ENCODE results near the gene TCFL5.

Gene TCFL5

DNA sequence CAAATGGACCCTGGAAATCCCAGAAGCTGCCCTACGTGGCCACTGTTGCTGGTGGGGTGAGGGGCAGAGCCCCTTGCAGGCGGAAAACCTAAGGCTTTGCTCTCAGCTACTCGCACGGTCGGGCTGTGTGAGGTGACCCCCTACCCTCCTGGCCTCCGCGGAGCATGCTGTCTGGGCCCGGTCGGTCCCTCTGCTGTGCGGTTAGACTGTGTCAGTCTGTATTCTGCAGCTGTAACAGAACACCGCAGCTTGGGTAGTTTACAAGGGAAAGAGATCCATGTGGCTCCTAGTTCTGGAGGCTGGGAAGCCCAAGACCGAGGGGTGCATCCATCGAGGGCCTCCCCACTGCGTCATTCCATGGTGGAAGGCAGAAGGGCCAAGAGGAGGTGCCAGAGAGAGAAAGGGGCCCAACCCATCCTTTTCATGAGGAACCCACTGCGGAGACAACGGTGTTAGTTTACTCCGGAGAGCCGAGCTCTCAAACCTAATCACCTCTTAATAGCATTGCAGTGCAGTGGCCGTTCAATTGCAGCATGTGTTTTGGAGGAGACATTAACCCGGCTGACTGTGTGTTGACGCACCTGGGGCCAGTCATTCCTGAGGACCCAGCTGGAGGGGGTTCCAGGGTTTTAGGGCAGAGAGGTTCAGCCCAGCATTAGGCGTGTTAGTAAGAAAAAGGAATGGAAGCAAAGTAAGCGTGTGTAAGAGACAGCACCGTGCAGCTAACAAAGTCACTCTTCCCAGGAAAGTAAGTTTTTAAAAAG is 26.5 kb downstream of the TCFL5 start:
- DNase-seq (ENCODE audit: low spot score), result no peak

DNA sequence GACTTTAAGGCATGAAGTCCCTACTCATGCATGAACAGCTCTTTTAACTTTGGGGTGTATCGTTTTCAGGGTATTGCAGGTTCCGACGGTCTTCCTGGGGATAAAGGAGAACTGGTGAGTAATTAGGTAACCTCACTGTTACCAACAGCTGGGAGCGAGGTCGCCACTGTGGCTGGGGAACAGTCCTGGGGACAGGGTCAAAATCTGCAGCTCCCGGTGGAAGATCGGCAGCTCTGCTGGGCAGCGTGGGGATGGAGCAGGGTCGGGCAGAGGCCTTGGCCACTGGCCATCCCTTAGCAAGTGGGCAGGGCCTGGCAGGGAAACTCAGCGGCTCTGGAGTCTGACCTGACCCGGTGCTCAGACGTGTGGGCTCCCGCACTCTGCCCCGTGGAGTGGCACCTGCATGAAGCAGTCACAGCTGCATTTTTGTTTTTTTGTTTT is 28.7 kb downstream of the TCFL5 start:
- DNase-seq (ENCODE audit: low spot score), result no peak

DNA sequence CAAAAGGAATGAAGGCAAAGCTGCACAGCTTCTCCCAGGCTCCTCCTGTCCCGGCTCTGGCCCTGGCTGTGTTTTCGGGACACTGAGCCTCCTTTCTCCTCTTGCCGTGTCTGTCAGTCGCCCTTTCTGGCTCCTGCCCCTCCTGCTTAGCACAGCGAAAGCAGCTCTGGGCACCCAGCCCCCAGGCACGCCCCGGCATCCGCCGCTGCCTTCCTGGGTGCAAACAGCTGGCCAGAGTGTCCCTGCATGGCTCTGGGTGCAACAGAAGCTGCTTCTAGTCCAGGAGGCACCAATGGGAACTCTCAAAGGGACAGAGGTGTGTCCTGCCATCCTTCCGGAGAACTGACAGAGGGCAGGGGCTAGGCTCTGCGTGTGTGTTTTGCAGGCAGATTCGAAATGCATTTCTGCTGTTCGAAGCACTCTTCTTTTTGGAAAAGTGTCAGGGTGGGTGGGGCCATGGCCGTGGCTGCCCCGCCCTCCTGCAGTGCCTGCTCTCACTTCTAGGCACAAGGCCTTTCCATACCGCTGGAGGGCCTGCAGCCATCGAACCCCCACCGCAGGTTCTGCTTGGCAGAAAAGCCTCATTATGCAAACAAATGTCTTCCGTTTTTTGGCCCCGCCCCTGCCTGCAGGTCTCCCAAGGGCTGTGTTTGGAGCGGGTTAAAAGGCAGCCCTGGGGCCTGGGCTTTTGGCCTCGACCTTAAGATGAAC is 29.3 kb downstream of the TCFL5 start:
- DNase-seq (ENCODE audit: low spot score), result no peak

DNA sequence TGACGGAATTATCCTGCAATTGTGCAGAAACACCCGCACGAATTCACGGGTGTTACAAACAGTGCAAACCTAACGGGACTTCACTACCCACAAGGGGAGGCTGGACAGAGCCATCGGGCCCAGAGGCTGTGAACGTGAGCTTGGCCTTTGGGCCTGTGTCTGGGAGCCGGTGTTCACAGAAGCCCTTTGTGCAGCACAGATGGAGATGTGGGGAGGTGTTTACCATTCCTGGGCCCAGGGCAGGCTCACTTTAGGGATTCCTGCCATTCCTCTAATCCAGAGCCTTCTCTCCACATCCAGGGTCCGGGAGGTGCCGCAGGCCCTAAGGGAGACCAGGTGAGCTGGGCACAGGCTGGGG is 29.8 kb downstream of the TCFL5 start:
- DNase-seq (ENCODE audit: low spot score), result no peak

DNA sequence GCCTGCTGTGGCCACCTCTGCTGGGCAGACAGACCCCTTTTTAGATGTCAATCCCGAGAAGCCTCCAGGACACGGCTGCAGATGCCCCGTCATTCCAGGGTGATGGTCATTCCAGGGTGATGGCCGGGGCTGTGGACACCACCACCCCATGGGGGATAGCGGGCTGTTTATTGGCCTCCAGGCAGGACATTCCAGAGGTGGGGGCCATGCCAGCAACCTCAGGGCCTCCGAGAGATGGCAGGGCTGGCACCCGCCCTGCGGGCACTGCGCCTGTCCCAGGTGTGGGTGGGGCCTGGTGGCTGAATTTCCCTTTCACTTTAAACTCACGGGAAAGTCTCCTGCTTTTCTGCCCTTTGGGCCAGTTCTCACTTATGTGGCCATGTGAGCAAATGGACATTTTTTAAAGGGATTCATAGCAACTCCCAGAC is 30.2 kb downstream of the TCFL5 start:
- DNase-seq (ENCODE audit: low spot score), result no peak

DNA sequence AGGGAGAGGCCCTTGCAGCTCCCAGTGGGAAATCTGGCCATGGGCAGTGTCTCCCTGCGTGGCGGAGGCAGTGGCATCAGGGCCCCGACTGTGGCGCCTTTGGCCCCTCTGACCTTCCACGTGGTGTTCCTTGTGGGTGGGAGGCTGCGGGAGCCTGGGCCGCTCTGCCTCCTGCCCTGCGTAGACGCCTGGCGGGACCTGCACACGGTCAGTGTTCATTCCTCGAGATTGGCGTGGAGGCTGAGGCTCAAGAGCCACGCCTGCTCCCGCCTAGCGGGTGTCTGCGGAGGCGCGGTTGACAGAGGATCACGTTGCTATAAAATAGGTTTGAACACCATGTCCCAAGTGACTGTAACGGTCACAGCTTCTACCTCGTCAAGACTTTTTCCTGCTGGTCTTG is 30.8 kb downstream of the TCFL5 start:
- no peak for DNase-seq (ENCODE audit: low spot score)

DNA sequence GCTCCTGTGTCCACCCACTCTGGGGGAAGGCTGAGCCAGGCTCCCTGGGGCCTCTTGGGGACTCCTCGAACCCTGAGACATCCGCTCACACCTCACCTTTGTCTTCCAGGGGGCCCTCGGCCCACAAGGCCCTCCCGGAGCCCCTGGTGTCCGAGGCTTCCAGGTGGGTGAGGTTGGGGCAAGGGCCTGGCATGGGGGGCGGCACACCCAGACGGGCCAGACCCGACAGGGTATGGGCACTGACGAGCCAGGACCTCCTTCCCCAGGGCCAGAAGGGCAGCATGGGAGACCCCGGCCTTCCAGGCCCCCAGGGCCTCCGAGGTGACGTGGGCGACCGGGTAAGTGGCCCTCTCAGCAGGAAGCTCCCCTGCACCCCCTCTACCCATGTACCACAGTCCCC is 31.4 kb downstream of the TCFL5 start:
- no peak for DNase-seq (ENCODE audit: low spot score)

DNA sequence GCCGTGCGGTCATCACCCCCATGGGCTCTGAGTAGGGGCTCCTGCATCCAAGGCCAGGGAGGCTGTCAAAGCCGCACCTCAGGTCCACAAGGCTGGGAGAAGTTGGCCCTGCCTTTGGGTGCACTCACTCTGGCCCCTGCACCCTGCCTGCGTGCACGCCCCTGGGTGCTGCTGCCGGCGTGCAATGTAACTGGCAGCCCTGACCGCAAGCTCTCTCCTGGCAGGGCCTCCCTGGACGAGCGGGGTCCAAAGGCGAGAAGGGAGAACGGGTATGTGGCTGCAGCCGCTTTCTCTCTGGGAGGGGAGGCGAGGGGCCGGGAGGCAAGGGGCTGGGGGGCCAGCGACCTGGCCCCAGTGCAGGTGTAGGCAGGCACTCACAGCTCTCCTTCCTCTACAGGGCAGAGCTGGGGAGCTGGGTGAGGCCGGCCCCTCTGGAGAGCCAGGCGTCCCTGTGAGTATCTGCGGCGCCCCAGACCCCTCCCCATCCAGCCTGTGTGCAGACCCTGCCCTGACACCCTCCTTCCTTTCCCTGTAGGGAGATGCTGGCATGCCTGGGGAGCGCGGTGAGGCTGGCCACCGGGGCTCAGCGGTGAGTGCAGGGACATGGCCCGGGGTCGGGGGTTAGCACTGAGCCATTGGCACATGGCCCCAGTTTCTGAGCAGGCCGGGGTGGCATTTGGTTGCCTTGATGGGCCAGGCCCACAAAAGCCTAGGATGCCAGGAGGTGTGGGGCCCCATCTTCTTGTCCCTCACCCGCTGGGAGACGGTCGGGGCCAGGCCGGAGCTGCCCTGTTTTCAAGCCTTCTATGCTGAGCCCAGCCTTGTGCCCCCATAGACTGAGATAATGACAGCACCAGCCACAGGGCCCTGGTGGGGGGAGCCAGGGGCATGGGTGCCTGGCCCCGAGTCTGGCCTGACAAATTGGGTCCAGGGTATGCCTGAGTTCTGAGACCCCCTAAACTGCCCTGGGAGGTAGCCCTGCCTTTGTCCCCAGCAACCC is 32.1 kb downstream of the TCFL5 start:
- DNase-seq (ENCODE audit: low spot score), result no peak

DNA sequence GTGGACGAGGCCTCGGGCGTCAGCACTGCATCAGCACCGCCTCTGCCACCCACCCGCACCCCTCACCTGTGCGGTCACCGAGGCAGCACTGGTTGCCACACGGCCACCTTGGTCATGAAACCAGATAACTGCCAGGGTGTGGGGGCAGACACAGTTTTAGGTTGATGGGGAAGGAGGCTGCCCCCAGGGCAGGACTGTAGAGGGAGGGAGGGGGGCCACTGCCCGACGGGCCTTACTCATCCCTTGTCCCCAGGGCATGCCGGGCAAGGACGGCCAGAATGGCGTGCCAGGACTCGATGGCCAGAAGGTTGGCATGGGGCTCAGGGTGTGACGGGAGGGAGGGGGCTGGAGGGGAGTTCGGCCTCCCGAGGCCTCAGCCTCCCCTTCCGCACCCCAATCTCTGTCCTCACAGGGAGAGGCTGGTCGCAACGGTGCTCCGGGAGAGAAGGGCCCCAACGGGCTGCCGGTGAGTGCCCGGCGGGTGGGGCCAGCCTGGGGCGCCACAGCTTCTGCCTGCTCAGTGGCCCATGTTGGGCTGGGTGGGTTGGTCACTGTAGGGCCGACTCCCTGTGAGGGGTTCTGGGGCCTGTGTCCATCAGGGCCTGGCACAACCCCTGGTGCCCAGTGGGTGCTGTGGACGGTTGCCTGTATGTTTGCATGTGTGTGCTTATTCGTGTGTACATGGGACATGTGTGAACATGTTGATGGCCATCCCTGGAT is 33.0 kb downstream of the TCFL5 start:
- DNase-seq (ENCODE audit: low spot score), result no peak

DNA sequence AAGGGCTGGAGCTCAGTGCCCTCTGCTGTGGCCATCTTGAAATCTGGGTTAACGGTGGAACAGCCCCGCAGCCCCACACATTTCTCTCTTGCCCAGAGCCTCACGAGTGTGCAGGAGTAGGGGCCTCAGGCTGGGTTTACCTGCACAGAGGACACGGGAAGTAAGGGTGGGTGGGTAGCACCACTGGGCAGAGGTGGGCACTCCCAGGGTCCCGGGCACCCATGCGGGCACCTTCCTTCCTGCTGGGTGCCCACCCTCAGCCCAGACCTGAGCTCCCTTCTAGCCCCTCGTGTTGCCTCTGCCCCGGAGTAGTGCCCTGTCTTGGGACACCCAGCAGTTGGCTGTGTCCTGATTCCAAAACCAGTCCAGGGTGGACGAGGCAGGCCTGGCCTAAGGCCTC is 33.6 kb downstream of the TCFL5 start:
- DNase-seq (ENCODE audit: low spot score), result no peak

DNA sequence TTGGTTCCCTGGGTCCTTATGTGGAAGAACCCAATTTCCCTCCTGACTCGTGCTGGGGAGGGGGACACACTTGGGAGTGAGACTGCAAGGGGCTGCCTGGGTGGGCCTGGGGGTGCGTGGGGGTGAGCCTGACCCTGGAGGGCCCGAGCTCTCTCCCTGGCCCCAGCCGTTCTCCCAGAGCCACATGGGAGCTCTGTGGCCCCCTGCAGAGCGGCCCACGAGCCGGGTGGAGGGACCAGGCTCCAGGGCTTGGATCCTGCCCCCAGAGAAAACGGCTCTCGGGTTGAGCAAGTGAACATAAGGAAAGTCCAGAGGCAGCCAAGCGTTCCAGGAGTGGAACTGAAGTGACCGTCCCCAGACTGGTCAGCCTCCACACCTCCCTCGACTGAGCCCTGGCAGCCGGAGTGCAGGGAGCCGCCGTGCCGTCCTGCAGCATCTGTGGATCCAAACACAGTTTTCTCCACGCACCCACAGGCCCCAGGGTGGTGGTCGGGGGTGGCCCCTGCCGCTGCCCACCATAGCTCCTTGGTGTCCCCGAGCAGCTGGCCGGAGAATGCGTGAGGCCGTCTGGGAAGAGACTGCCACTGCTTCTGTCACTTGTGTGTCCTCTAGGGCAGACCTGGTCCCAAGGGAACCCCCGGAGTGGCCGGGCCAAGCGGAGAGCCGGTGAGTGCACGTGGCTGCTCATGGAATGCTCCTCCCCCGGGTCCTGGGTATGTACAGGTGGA is 34.1 kb downstream of the TCFL5 start:
- no peak for DNase-seq (ENCODE audit: low spot score)

DNA sequence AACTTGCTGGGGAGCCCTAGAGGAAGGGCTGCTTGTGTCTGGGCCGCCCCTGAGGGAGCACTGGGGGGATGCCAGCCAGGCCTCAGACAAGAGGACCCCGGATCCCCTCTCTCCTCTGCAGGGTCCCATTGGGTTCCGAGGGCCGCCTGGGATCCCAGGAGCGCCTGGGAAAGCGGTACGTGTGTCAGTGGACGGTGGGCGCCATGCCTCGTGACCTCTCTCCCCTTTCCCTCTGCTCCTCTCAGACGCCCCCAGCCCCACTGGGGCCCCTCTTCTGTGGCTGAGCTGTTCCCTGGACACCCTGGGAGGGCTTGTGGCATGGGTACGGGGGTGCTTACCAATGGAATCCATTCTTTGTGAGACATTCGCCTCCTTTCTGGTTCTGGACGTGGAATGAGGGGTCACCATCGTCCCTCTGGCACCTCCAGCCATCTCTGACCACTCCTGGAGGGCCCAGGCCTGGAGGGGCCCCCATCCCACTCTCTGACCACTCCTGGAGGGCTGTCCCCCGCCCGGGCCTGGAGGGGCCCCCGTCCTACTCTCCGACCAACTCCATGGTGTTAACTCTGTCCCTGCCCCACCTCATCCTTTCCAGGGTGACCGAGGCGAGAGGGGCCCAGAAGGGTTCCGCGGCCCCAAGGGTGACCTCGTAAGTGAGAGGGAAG is 34.8 kb downstream of the TCFL5 start:
- no peak for DNase-seq (ENCODE audit: low spot score)

DNA sequence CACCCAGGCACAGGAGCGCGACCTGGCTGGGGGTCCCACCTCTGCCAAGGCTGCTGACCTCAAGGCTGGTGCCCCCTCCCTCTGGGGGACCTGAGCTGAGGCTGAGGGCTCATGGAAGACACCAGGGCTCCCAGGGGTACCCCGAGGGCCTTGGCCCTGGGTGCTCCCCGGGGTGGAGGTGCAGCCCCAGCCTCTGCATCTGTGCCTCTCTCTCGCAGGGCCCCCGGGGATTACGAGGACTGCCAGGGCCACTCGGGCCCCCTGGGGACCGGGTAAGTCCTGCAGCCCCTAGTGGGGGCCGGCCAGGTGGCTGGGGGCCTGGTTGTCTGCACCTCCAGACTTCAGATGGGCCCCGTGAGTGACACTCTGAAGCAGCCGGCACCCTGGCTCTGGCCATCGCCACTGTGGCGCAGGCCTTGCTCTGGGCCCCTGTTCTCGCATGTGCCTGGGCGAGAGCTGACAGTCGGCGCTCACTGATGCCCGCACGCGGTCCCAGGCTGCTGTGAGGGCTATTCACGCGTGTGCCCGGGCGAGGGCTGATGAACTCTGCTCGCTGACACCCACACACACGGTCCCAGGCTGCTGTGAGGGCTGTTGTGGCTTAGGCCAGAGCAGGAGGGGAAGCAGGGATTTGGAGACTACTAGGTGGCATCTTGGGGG is 35.5 kb downstream of the TCFL5 start:
- no peak for DNase-seq (ENCODE audit: low spot score)

DNA sequence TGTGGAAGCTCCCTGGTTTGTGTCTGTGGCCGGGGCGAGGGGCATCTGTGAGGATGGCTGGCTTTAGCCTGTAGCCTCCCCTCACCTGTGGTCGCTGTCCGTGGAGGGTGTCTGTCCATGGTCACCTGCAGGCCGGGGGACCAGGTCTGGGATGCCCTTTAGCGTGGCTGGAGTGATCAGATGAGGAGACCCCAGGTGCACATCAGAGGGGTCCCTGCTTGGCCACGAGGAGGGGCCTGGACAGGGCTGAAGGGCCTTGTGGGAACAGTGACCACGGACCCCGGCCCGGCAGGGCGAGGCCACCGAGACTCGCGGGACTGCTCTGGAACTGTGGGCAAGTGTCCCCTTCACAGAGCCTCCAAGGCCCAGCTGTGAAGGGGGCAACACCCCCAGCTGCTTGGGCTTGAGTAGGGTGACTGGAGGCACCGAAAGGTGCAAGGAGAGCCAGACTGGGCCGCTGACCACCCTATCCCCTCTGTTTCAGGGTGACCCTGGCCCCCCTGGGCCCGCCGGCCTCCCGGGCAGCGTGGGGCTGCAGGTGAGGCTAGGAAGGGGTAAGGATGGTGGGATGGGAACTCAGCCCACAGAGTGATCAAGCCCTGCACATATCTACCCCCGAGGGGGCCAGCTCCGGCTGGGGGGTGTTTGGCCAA is 36.2 kb downstream of the TCFL5 start:
- no peak for DNase-seq (ENCODE audit: low spot score)

DNA sequence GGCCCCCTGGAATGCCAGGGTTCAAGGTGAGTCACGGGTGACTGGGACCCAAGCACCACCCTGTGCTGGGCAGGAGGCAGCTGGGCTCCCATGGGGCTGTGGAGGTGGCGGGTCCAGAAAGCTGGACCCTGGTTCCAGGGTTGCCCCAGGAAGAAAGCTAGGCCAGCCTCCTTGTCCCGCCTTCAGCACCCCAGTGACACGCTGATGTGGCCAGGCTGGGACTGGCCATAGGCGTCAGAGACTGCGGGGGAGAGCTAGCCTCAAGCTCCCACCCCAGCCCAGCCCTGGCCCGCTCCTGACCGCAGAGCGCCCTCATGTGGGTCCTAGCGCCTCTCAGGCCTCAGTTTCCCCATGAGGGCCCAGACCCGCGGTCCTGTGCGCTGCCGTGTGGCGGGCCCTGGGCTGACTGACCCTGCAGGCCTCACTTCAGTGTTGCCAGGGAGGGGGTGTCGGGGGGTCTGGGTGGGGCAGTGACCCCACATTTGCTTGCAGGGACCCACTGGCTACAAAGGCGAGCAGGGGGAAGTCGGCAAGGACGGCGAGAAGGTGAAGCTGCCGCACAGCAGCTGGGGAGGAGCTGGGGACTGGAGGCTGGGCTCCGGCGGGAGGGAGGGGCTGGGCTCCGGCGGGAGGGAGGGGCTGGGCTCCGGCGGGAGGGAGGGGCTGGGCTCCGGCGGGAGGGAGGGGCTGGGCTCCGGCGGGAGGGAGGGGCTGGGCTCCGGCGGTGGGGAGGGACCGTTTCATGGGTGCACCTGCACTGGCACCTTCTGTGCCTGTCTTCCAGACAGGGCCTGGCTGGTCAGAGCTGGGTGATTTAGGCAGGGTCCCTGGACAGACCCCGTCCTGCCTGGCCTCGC is 36.9 kb downstream of the TCFL5 start:
- DNase-seq (ENCODE audit: low spot score), result no peak

DNA sequence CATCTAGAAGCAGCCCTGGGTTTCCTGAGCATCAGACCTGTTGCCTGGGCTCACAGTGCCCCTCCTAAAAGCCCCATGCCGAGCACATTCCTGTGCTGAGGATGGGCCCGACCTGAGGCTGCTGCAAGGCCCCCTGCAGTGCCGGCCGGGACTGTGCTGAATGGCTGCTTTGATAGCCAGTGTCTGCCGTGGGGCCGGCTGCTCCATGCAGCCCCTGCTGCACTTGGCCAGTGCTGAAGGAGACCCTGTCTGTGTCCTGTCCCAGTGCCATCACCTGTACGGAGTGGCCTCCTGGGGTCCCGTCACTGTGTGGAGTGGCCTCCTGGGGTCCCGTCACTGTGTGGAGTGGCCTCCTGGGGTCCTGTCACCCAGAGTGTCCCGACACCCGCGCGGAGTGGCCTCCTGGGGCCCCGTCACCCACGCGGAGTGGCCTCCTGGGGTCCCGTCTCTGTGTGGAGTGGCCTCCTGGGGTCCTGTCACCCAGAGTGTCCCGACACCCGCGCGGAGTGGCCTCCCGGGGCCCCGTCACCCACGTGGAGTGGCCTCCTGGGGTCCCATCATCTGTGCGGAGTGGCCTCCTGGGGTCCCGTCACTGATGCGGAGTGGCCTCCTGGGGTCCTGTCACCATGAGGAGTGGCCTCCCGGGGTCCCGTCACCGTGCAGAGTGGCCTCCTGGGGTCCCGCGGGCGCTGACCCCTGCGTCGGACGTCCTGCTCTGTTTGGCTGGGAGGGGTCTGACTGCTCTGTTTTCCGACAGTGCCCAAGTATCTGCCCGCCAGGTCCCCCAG is 37.7 kb downstream of the TCFL5 start:
- DNase-seq (ENCODE audit: low spot score), result no peak

DNA sequence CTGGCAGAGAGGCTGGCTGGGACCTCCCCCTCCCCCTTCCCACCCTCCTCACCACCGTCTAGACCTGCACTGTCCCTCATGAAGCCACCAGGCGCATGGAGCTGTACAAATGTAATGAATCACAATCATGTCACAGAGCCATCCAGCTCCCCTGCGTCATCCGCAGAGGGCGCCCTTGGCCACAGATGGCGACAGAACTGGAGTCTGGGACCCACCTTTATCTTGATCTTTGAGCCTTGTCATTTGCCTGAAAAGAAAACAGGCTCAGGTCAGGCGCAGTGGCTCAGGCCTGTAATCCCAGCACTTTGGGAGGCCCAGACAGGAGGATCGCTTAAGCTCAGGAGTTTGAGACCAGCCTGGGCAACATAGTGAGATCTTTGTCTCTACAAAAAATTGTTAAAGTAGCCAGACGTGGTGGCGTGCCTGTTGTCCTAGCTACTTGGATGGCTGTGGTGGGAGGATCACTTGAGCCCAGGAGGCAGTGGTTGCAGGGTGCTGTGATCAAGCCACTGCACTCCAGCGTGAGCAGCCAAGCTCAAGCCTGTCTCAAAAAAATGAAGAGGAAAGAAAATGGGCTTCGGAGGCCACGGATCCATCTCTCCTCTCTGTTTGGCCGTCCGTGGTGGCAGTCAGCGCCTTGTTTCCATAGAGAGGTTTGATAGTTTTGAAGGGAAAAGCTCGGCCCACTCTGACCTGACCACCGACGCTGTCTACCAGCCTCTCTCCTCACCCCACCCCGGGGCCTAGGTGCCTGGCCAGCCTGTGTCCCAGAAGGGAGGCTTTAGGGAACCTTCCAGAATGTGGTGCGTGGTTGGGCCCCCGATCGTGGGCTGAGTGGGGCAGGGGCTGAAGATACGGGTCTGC is 38.6 kb downstream of the TCFL5 start:
- no peak for DNase-seq (ENCODE audit: low spot score)

All from Ammon's horn (tissue), 1 donor.